WTC11 (cell line): ENCODE data around the gene ZNF487.

ENCODE experiments used
- ATF1 ChIP-seq: sonication (generic); formaldehyde crosslinking; IDR thresholded peaks from 2 replicates; pipeline ENCODE4 v1.8.1; 2023; ENCODE audit warnings: mild to moderate bottlenecking, moderate library complexity, missing genetic modification reagents
- CREB1 ChIP-seq: sonication (generic); formaldehyde crosslinking; IDR thresholded peaks from 2 replicates; pipeline ENCODE4 v1.8.0; 2023; ENCODE audit warnings: mild to moderate bottlenecking, missing genetic modification reagents
- SMAD4 ChIP-seq: sonication (generic); formaldehyde crosslinking; IDR thresholded peaks from 2 replicates; pipeline ENCODE4 v1.8.0; 2022; ENCODE audit warnings: mild to moderate bottlenecking, missing genetic modification reagents
- ZNF138 ChIP-seq: sonication (generic); formaldehyde crosslinking; conservative IDR thresholded peaks from 2 replicates; pipeline ENCODE4 v1.8.1; 2022; ENCODE audit warnings: mild to moderate bottlenecking, moderate library complexity, missing genetic modification reagents
- TF ChIP-seq, protein P1 (sequence below): fragments of 200-600 bp; IDR thresholded peaks from 2 replicates; pipeline ENCODE4 v1.8.0; 2022; ENCODE audit warnings: antibody characterized with exemption
- TF ChIP-seq, protein P2 (sequence below): sonication (generic); formaldehyde crosslinking; IDR thresholded peaks from 2 replicates; pipeline ENCODE4 v1.8.0; 2022; ENCODE audit warnings: mild to moderate bottlenecking, missing genetic modification reagents
- TF ChIP-seq, protein P3 (sequence below): sonication (generic); formaldehyde crosslinking; IDR thresholded peaks from 2 replicates; pipeline ENCODE4 v1.8.1; 2023; ENCODE audit warnings: mild to moderate bottlenecking, missing genetic modification reagents, moderate library complexity
- TF ChIP-seq, protein P4 (sequence below): sonication (generic); formaldehyde crosslinking; IDR thresholded peaks from 2 replicates; pipeline ENCODE4 v1.8.1; 2023; ENCODE audit warnings: mild to moderate bottlenecking, moderate library complexity, missing genetic modification reagents
- TF ChIP-seq, protein P5 (sequence below): sonication (generic); formaldehyde crosslinking; IDR thresholded peaks from 2 replicates; pipeline ENCODE4 v1.8.1; 2022; ENCODE audit warnings: mild to moderate bottlenecking, moderate library complexity, missing genetic modification reagents

DNA sequence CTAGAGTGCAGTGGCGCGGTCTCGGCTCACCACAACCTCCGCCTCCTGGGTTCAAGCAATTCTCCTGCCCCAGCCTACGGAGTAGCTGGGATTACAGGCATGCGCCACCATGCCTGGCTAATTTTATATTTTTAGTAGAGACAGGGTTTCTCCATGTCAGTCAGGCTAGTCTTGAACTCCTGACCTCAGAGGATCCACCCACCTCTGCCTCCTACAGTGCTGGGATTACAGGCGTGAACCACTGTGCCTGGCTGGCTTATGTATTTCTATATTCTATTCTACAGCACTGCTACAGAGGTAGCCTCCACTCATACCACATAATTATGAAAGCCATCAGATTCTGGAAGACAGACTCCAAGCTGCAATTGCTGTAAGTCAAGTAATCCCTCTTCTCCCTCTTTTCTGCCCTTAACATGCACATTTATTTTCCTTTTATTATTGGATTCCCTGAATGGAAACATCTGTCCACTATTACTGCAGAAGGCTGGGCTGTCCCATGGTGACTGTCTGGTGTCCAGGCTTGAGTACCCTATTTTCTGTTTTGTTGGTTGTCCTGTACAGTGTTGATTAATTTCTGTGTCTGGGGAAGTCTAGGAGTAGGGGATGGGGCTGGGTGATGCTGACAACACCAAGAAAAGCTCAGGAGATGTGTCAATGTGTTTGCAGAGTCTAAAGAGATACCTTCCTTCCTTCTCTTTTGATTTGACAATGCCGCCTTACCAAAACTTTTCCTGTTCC, 5.8 kb upstream of the ZNF487 start:
- TF ChIP-seq SMAD4 (CRISPR knock-in tag) (no peak), ATF1 (no peak), CREB1 (CRISPR knock-in tag) (no peak), ZNF138 (CRISPR knock-in tag) (no peak)
- TF ChIP-seq, protein P1, sequence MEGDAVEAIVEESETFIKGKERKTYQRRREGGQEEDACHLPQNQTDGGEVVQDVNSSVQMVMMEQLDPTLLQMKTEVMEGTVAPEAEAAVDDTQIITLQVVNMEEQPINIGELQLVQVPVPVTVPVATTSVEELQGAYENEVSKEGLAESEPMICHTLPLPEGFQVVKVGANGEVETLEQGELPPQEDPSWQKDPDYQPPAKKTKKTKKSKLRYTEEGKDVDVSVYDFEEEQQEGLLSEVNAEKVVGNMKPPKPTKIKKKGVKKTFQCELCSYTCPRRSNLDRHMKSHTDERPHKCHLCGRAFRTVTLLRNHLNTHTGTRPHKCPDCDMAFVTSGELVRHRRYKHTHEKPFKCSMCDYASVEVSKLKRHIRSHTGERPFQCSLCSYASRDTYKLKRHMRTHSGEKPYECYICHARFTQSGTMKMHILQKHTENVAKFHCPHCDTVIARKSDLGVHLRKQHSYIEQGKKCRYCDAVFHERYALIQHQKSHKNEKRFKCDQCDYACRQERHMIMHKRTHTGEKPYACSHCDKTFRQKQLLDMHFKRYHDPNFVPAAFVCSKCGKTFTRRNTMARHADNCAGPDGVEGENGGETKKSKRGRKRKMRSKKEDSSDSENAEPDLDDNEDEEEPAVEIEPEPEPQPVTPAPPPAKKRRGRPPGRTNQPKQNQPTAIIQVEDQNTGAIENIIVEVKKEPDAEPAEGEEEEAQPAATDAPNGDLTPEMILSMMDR: no peak
- TF ChIP-seq, protein P2, sequence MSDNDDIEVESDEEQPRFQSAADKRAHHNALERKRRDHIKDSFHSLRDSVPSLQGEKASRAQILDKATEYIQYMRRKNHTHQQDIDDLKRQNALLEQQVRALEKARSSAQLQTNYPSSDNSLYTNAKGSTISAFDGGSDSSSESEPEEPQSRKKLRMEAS: no peak
- TF ChIP-seq, protein P3, sequence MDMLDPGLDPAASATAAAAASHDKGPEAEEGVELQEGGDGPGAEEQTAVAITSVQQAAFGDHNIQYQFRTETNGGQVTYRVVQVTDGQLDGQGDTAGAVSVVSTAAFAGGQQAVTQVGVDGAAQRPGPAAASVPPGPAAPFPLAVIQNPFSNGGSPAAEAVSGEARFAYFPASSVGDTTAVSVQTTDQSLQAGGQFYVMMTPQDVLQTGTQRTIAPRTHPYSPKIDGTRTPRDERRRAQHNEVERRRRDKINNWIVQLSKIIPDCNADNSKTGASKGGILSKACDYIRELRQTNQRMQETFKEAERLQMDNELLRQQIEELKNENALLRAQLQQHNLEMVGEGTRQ (CRISPR knock-in tag): no peak
- TF ChIP-seq, protein P4, sequence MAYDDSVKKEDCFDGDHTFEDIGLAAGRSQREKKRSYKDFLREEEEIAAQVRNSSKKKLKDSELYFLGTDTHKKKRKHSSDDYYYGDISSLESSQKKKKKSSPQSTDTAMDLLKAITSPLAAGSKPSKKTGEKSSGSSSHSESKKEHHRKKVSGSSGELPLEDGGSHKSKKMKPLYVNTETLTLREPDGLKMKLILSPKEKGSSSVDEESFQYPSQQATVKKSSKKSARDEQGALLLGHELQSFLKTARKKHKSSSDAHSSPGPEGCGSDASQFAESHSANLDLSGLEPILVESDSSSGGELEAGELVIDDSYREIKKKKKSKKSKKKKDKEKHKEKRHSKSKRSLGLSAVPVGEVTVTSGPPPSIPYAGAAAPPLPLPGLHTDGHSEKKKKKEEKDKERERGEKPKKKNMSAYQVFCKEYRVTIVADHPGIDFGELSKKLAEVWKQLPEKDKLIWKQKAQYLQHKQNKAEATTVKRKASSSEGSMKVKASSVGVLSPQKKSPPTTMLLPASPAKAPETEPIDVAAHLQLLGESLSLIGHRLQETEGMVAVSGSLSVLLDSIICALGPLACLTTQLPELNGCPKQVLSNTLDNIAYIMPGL (CRISPR knock-in tag): no peak
- TF ChIP-seq, protein P5, sequence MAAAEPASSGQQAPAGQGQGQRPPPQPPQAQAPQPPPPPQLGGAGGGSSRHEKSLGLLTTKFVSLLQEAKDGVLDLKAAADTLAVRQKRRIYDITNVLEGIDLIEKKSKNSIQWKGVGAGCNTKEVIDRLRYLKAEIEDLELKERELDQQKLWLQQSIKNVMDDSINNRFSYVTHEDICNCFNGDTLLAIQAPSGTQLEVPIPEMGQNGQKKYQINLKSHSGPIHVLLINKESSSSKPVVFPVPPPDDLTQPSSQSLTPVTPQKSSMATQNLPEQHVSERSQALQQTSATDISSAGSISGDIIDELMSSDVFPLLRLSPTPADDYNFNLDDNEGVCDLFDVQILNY: no peak
